ENCODE results near the gene SLC5A1.

GRCh38 chr22:32052244-32052643 lies 9.2 kb downstream of the SLC5A1 start:
- TF ChIP-seq, protein P1, sequence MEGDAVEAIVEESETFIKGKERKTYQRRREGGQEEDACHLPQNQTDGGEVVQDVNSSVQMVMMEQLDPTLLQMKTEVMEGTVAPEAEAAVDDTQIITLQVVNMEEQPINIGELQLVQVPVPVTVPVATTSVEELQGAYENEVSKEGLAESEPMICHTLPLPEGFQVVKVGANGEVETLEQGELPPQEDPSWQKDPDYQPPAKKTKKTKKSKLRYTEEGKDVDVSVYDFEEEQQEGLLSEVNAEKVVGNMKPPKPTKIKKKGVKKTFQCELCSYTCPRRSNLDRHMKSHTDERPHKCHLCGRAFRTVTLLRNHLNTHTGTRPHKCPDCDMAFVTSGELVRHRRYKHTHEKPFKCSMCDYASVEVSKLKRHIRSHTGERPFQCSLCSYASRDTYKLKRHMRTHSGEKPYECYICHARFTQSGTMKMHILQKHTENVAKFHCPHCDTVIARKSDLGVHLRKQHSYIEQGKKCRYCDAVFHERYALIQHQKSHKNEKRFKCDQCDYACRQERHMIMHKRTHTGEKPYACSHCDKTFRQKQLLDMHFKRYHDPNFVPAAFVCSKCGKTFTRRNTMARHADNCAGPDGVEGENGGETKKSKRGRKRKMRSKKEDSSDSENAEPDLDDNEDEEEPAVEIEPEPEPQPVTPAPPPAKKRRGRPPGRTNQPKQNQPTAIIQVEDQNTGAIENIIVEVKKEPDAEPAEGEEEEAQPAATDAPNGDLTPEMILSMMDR (IDR thresholded peaks at IDR 0.05) = no peak
- no peak for TF ChIP-seq POLR2A (IDR thresholded peaks at IDR 0.05)
